ENCODE results near the gene GAGE13. TPM values are rescaled to one million over a fixed set of nuclear protein-coding genes. Genes with fewer than 3 reads are reported as not detected.
"Not testable (repeated sequence)": the region's sequence is repeated elsewhere in the genome, so short reads cannot be mapped to it uniquely, and the experiment has no call there.

GAGE13 gene
- total and polyA plus RNA-seq, 4 experiments from 2014 or later, result not detected

GRCh38 chrX:49291615-49292337 lies 39.6 kb upstream of the GAGE13 start:
- Mint-ChIP-seq H3K4me3 (peak overlapping the region in 5 of 8 donors; percentile 1 to 84 (median 57)), H3K9me3 (peaks cover 0 to 2% (median 0%) of the 10 kb centered on the region in 8 donors), H3K27me3 (no peaks in the 10 kb centered on the region), H3K27ac (peak overlapping the region in 6 of 7 donors; percentile 10 to 91 (median 74)), H3K36me3 (no peaks in the 10 kb centered on the region), H3K4me1 (peaks cover 22 to 42% (median 29%) of the 10 kb centered on the region in 4 donors)
- intact Hi-C loops (cut with micrococcal nuclease), result loop anchor here (1.0 to 2.0 kb wide), 2 partner anchors 463 to 587 kb away; partner anchors contain the start of gene USP27X
- CTCF ChIA-PET (ENCODE audit: partially characterized antibody), result interaction anchor here (0.9 to 2.3 kb wide), 8 partner anchors 11 to 462 kb away, joined by 3 to 14 read pairs (median 6); no protein-coding TSS in a partner anchor
- DNase-seq, result peak; percentile 56 to 64 (median 59)
- Histone ChIP-seq H3K27ac (ENCODE audit: low read depth, low read length) (no peak overlapping the region), H3K9me3 (ENCODE audit: control insufficient read depth in 1 of 2, low read length in 2 of 2) (no peaks in the 10 kb centered on the region), H3K36me3 (ENCODE audit: insufficient read depth, low read length) (no peaks in the 10 kb centered on the region), H3K4me1 (ENCODE audit: insufficient read depth, low read length) (peaks cover 34% of the 10 kb centered on the region), H3K27me3 (ENCODE audit: insufficient read depth, low read length) (no peaks in the 10 kb centered on the region), H3K4me3 (ENCODE audit: low read length in 2 of 2) (no peak overlapping the region)
- POLR2A ChIA-PET (ENCODE audit: partially characterized antibody), result interaction anchor here (1.1 to 2.2 kb wide), 4 partner anchors 18 to 101 kb away, joined by 3 to 9 read pairs (median 8); no protein-coding TSS in a partner anchor

DNA sequence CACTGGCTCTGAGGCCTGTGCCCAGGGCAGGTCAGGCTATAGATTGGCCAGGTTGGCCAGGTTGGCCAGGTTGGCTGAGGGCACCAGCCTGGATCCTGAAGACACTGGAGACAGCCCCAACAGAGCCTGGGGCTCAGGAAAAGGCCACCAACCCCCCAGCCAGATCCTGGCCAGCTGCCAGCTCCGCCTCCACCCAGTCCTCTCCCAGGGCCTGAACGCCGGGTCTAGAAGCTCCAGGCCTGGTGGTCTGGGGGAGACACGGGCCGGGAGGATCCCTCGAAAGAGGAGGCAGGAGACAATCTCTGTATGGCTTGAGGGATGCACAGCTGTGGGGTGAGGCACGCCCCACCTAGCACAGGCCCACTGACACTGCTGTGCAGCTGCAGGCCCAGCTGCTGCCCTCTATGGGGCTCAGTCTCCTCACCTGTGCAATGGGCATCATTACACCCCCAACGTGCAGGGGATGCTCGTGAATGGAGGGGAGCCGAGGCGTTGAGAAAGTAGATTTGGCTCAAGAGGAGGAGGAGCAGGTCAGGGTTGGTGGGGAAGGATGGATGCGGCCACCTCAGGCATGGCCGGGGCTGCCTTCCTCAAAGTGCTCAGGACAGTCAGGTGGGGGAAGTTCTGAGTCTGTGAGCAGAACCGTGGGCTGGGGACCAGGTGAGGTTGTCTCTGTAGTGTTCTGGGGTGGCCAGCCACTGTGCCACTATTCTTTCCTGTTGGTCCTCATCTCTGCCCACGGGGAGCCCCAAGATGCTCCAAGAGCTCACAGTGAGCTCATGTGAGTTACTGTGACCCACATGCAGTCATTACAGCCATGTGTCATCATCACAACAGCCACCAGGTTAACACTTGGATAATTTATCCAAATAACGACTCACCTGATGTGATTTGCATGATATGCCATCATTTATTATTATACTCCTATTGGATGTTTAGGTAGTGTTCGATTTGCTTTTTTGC lies 38.7 kb upstream of the GAGE13 start:
- Histone ChIP-seq H3K36me3 (ENCODE audit: insufficient read depth, low read length) (no peaks in the 10 kb centered on the region), H3K4me1 (ENCODE audit: insufficient read depth, low read length) (peaks cover 29% of the 10 kb centered on the region), H3K9me3 (ENCODE audit: control insufficient read depth in 1 of 2, low read length in 2 of 2) (no peaks in the 10 kb centered on the region), H3K27me3 (ENCODE audit: insufficient read depth, low read length) (no peaks in the 10 kb centered on the region), H3K4me3 (ENCODE audit: low read length in 2 of 2) (no peak overlapping the region), H3K27ac (ENCODE audit: low read depth, low read length) (no peak overlapping the region)
- Mint-ChIP-seq H3K36me3 (no peaks in the 10 kb centered on the region), H3K27me3 (no peaks in the 10 kb centered on the region), H3K4me1 (peaks cover 18 to 33% (median 25%) of the 10 kb centered on the region in 4 donors), H3K4me3 (peak overlapping the region in 1 of 8 donors; percentile 57), H3K27ac (peak overlapping the region in 3 of 7 donors; percentile 13 to 53 (median 51)), H3K9me3 (peaks cover 0 to 2% (median 0%) of the 10 kb centered on the region in 8 donors)
- DNase-seq, result no peak
- ChIA-PET CTCF (ENCODE audit: partially characterized antibody) (interaction anchor here (1.0 to 2.3 kb wide), 6 partner anchors 11 to 100 kb away, joined by 3 to 14 read pairs (median 6); no protein-coding TSS in a partner anchor), POLR2A (ENCODE audit: partially characterized antibody) (interaction anchor here (1.1 to 2.2 kb wide), 3 partner anchors 17 to 102 kb away, joined by 3 to 9 read pairs (median 8); no protein-coding TSS in a partner anchor)
- intact Hi-C loops (cut with micrococcal nuclease), result loop anchor here (1.0 to 2.0 kb wide), 2 partner anchors 462 to 586 kb away; partner anchors contain the start of gene USP27X

DNA sequence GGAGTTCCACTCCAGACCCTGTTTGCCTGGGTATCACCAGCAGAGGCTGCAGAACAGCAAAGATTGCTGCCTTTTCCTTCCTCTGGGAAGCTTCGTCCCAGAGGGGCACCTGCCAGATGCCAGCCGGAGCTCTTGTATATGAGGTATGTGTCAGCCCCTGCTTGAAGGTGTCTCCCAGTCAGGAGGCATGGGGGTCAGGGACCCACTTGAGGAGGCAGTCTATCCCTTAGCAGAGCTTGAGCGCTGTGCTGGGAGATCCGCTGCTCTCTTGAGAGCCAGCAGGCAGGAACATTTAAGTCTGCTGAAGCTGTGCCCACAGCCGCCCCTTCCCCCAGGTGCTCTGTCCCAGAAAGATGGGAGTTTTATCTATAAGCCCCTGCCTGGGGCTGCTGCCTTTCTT lies 32.1 kb upstream of the GAGE13 start:
- H3K9me3 Mint-ChIP-seq; H3K36me3 ChIP-seq (ENCODE audit: insufficient read depth, low read length); H3K36me3 Mint-ChIP-seq; H3K4me3 Mint-ChIP-seq; H3K4me3 ChIP-seq (ENCODE audit: low read length in 2 of 2); H3K27ac Mint-ChIP-seq; intact Hi-C loops (cut with micrococcal nuclease); H3K27me3 ChIP-seq (ENCODE audit: insufficient read depth, low read length); POLR2A ChIA-PET (ENCODE audit: partially characterized antibody); H3K4me1 Mint-ChIP-seq; H3K9me3 ChIP-seq (ENCODE audit: control insufficient read depth in 1 of 2, low read length in 2 of 2); H3K4me1 ChIP-seq (ENCODE audit: insufficient read depth, low read length); H3K27me3 Mint-ChIP-seq; H3K27ac ChIP-seq (ENCODE audit: low read depth, low read length); DNase-seq; CTCF ChIA-PET (ENCODE audit: partially characterized antibody): not testable (repeated sequence)

DNA sequence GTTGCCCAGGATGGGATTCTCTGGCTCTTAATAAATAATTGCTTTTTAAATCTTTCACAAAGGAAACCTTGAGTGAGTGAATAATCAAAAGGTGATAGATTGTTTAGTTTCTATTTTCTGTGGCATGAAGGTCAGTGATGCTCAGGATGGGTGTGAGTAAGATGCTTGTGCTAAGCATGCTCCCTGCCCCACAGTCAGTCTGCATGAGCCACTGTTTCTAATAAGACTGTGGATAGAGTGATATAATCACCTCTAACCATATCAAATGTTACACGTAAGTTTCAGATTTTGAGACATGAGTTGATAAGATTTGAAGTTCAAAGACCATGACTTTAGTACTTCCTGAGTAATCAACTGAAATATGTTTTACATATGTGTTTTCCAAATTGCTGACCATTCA lies 30.7 kb upstream of the GAGE13 start:
- POLR2A ChIA-PET (ENCODE audit: partially characterized antibody), result no interaction called here

DNA sequence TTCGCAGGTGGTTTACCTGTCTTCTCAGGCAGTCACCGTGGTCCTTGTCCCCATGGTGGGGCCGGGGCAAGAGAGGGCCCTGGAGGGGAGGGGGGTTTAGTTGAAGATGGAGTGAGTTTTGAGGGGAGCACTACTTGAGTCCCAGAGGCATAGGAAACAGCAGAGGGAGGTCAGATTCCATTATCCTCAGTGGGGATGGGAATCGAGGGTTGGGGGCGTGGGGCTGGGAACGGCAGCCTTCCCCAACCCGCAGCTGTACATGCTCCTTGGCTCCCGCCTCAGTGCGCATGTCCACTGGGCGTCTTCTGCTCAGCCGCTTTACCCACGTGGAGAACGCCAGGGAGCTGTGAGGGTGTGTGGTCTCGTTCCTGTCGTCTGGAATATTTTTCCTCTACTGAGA lies 28.0 kb upstream of the GAGE13 start, which contains the start of gene GAGE10:
Gene GAGE10, plus strand, starts transcription at position 301 of the 400 bp plus-strand sequence. CDS start 1,214 bp downstream, outside the sequence.
- Histone ChIP-seq H3K27ac (ENCODE audit: low read depth, low read length) (no peak within 1 kb of the TSS), H3K9me3 (ENCODE audit: control insufficient read depth in 1 of 2, low read length in 2 of 2) (no peaks in the 10 kb centered on the region), H3K4me3 (ENCODE audit: low read length in 2 of 2) (no peak within 1 kb of the TSS), H3K36me3 (ENCODE audit: insufficient read depth, low read length) (no peaks in the 10 kb centered on the region), H3K4me1 (ENCODE audit: insufficient read depth, low read length) (peaks cover 3% of the 10 kb centered on the region), H3K27me3 (ENCODE audit: insufficient read depth, low read length) (no peaks in the 10 kb centered on the region)
- Mint-ChIP-seq H3K27me3 (no peaks in the 10 kb centered on the region), H3K27ac (no peak within 1 kb of the TSS), H3K9me3 (no peaks in the 10 kb centered on the region), H3K4me1 (peaks cover 0 to 8% (median 3%) of the 10 kb centered on the region in 4 donors), H3K36me3 (peaks cover 0 to 8% of the 10 kb centered on the region in 2 donors), H3K4me3 (no peak within 1 kb of the TSS)
- CTCF ChIA-PET (ENCODE audit: partially characterized antibody), result no interaction called here
- POLR2A ChIA-PET (ENCODE audit: partially characterized antibody), result no interaction called here
- intact Hi-C loops (cut with micrococcal nuclease), result no loop called here
- no peak for DNase-seq

More for the DNA sequence above, 30.7 kb upstream of the GAGE13 start:
- CTCF ChIA-PET (ENCODE audit: partially characterized antibody), result no interaction called here
- Mint-ChIP-seq H3K4me3 (no peak overlapping the region), H3K27me3 (no peaks in the 10 kb centered on the region), H3K9me3 (no peaks in the 10 kb centered on the region), H3K36me3 (peaks cover 0 to 8% of the 10 kb centered on the region in 2 donors), H3K4me1 (peaks cover 0 to 1% (median 0%) of the 10 kb centered on the region in 4 donors), H3K27ac (no peak overlapping the region)
- Histone ChIP-seq H3K4me1 (ENCODE audit: insufficient read depth, low read length) (no peaks in the 10 kb centered on the region), H3K27me3 (ENCODE audit: insufficient read depth, low read length) (no peaks in the 10 kb centered on the region), H3K36me3 (ENCODE audit: insufficient read depth, low read length) (no peaks in the 10 kb centered on the region), H3K27ac (ENCODE audit: low read depth, low read length) (no peak overlapping the region), H3K4me3 (ENCODE audit: low read length in 2 of 2) (no peak overlapping the region), H3K9me3 (ENCODE audit: control insufficient read depth in 1 of 2, low read length in 2 of 2) (no peaks in the 10 kb centered on the region)
- intact Hi-C loops (cut with micrococcal nuclease), result no loop called here
- no peak for DNase-seq

- H3K9me3 Mint-ChIP-seq; H3K36me3 ChIP-seq (ENCODE audit: insufficient read depth, low read length); DNase-seq; H3K9me3 ChIP-seq (ENCODE audit: control insufficient read depth in 1 of 2, low read length in 2 of 2); H3K27me3 Mint-ChIP-seq; H3K4me3 ChIP-seq (ENCODE audit: low read length in 2 of 2); H3K27me3 ChIP-seq (ENCODE audit: insufficient read depth, low read length); H3K27ac ChIP-seq (ENCODE audit: low read depth, low read length); H3K36me3 Mint-ChIP-seq: not testable (repeated sequence)
- peak overlapping the region in 6 of 8 donors; percentile 3 to 94 (median 62) for H3K4me3 Mint-ChIP-seq
- CTCF ChIA-PET (ENCODE audit: partially characterized antibody), result interaction anchor here (1.2 to 1.7 kb wide), 3 partner anchors 13 to 152 kb away, joined by 4 to 5 read pairs (median 4); no protein-coding TSS in a partner anchor
- H3K4me1 Mint-ChIP-seq, result peaks cover 19 to 29% (median 20%) of the 10 kb centered on the region in 4 donors
- peak overlapping the region in 4 of 7 donors; percentile 18 to 66 (median 64) for H3K27ac Mint-ChIP-seq
- intact Hi-C loops (cut with micrococcal nuclease), result loop anchor here (5.0 kb wide), 1 partner anchor 35 kb away; no protein-coding TSS in a partner anchor
- POLR2A ChIA-PET (ENCODE audit: partially characterized antibody), result interaction anchor here (0.8 to 1.6 kb wide), 4 partner anchors 34 to 572 kb away, joined by 3 to 15 read pairs (median 4); no protein-coding TSS in a partner anchor
- peaks cover 17% of the 10 kb centered on the region for H3K4me1 ChIP-seq (ENCODE audit: insufficient read depth, low read length)
These were observed 23.6 kb upstream of the GAGE13 start for GRCh38 chrX:49307775-49308174.

All from CD4-positive, alpha-beta memory T cell (primary cell).